AG09309 (cell line): Measurements from ENCODE around the gene FSTL3.

ENCODE experiments used
- DNase-seq: peaks from one replicate; pipeline ENCODE4 v3.0.0-alpha.2; 2010; ENCODE audit warnings: low read depth
- H3K4me3 ChIP-seq: 2 replicates; pipeline ENCODE4 v1.5.1; 2011; ENCODE audit warnings: mild to moderate bottlenecking, low read depth, low read length, moderate library complexity; ENCODE audit not compliant: control insufficient read depth
- TF ChIP-seq, protein P1 (sequence below): IDR thresholded peaks from 2 replicates; pipeline ENCODE4 v1.5.1; 2011; ENCODE audit warnings: mild to moderate bottlenecking, low read depth, low read length, inconsistent platforms; ENCODE audit not compliant: insufficient read depth, control insufficient read depth; ENCODE audit errors: missing control alignments

FSTL3 gene

DNA sequence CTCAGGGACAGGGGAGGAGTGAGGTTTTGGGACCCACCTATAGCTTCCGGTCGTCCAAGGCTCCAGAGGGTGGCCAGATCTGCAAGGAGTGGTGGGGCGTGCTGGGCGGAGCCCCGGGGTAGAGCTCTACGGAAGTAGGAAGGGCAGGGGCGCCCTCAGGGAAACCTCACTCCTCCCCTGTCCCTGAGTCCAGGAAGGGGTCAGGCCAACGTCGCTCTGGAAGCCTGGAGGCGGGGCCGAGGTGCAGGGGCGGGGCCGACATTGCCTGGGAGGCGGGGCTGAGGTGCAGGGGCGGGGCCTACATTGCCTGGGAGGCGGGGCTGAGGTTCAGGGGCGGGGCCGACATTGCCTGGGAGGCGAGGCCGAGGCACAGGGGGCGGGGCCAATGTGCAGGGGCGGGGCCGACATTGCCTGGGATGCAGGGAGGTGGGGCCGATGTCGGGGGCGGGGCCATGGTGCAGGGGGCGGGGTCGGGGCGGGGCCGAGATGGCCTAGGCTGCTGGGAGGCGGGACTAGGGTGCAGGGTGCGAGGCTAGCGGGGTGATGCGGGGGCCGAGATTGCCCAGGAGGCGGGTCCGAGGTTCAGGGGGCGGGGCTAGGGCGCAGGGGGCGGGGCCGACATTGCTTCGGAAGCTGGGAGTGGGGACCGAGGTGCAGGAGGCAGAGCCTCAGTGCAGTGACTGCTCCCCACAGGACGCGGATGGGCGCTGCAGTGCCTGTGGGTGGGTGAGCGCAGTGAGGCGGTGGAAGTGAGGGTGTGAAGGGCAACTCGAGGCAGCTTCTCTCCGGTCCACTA lies 27.7 kb downstream of the FSTL3 start:
- TF ChIP-seq, protein P1, sequence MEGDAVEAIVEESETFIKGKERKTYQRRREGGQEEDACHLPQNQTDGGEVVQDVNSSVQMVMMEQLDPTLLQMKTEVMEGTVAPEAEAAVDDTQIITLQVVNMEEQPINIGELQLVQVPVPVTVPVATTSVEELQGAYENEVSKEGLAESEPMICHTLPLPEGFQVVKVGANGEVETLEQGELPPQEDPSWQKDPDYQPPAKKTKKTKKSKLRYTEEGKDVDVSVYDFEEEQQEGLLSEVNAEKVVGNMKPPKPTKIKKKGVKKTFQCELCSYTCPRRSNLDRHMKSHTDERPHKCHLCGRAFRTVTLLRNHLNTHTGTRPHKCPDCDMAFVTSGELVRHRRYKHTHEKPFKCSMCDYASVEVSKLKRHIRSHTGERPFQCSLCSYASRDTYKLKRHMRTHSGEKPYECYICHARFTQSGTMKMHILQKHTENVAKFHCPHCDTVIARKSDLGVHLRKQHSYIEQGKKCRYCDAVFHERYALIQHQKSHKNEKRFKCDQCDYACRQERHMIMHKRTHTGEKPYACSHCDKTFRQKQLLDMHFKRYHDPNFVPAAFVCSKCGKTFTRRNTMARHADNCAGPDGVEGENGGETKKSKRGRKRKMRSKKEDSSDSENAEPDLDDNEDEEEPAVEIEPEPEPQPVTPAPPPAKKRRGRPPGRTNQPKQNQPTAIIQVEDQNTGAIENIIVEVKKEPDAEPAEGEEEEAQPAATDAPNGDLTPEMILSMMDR: no peak
- no peak overlapping the region for H3K4me3 ChIP-seq
- DNase-seq: no peak

DNA sequence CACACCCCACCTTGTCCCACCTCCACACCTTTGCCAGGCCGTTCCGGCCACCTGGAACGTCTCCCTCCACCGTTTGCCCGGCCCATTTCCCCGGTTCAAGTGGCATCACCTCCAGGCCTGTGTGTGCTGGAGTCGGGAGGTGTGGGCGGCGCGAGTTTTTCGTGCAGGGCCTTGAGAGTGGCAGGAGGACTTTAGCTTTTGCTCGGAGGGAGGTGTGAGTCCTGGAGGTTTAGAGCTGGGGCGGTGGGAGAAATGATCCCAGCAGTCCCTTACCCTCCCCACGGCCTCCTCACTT lies 28.2 kb downstream of the FSTL3 start:
- TF ChIP-seq, protein P1: no peak
- no peak overlapping the region for H3K4me3 ChIP-seq
- DNase-seq: no peak

DNA sequence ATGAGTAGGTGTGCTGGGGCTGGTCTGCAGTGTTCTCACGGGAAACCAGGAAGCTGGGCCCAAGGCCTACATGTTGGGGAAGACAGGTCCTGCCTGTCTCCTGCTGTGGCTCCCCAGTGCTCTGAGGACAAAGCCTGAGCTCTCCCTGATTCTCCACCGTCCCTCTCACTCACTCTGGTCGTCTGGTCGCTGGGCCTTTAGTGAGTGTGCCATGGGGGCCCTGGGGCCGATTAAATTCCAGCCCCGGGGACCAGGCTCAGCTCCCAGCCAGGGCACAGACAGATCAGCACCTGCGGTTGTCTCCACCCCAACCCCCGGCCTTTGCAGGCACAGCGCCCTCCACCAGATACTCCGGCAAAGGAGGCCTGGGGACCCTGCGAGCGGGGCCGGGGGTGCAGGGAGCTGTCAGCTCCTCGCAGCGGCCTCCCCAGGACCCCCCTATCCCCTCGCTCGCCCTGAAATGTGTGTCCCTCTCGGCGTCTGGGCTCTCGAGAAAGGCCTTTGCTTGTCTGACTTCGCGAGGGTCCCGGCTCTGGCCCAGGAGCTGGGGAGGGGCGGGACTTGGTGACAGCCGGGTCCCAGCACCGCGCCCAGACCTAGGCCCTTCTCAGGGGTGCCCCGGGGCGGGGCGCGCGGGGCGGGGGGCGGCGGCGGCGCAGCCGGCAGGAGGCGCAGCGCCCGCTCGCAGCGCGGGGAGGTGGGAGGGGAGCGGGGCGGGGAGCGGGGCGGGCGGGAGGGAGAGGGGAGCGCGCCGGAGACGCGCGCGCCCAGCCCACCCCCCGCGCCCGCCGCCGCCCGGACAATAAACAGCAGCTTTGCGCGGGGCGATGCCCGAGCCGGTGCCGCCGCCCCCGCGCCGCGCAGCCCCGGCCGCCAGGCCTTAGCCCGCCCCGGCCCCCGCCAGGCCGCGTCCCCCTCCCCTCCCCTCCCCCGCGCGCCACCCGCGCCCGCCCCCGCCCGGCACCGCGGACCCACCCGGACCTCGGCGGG lies 32.3 kb downstream of the FSTL3 start, which contains the start of gene PALM:
Gene PALM (plus strand): TSS at position 782 of the 990 bp plus-strand sequence. CDS start 212 bp downstream, outside the sequence.
- TF ChIP-seq, protein P1: no peak
- H3K4me3 ChIP-seq: no peak within 1 kb of the TSS
- no peak for DNase-seq

DNA sequence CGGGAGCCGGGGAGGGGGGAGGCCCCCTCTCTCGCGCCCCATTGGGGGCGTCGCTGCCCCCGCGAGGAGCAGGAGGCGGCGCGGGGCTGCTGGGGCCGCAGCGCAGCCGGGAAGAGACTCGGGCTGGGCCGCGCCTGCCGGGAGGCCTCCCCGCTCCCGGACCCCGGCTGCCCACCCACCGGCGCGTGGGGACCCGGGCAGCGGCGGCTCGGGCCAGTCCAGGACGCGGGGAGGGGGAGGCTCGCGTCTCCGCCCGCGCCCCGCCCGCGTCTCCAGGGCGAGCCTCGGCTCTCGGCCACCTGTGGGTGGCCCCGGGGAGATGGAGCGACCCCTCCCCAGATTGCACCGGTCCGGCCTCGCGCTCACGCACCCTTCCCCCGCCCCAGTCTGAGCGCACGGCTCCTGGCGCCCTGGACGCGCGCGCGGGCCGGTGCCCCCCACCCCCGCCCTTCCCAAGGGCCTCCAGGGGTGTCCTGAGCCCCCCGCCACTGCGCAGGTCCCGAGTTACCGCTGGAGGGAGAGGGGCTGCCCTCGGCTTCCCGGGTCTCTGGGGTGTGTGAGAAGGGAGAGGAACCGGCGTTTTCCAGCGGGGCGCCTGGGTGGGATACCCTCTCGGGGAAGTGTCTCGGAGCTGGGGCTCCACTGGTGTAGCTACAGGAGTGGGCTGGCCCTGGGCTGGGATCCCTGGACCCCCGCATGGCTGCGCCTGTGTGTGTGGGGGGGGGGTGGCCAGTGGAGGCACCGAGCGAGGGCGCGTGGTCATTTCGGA lies 33.2 kb downstream of the FSTL3 start:
- no peak overlapping the region for H3K4me3 ChIP-seq
- no peak for DNase-seq
- TF ChIP-seq, protein P1: no peak

DNA sequence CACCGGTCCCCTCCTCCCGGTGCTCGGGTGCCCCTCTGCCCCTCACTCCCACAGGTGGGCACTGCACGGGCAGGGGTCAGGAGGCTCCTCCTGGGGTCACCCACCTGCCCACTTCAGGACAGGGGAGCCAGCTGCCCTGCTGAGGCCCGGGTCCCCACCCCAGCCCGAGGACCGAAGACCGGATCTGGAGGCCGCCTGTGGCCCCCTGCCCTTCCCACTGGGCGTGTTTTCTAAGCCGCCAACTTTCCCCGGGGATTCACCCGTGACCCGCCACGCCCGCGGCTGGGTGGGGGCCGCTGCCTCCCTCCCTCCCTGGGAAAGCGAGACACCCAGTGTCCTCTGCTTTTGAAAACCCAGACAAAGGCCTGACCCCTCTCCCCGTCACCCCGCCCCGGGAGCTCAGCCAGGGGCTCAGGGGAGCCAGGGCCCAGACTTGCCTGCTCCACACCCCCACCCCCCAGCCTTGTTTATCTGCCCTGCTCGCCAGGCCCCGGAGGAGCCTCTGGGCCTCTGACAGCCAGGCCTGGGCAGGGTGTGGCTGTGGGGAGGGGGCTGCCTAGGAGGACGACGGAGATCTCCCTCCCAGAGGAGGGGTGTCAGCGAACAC lies 33.9 kb downstream of the FSTL3 start:
- H3K4me3 ChIP-seq: no peak overlapping the region
- TF ChIP-seq, protein P1: no peak
- no peak for DNase-seq

DNA sequence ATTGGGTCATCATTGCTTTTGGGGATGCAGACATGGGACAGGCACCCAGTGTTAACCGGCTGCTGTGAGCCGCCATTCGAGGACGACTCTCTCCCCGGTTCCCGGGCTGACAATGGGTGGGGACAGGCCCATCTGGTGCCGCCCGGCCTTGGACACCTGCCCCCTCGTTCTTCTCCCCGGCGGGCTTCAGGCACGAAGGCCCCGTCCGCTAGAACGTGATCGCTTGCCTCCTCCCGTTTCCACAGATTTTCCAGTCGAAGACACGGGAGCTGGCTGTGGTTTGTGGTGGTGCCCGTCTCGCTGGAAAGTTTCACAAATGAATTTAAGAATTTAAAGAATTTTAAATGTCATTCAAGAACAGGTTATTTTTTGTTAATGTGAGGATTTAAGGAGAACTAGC lies 34.6 kb downstream of the FSTL3 start:
- H3K4me3 ChIP-seq: no peak overlapping the region
- TF ChIP-seq, protein P1: no peak
- no peak for DNase-seq
